Astrocyte of the cerebellum (primary cell): ENCODE data around the gene EDEM1.
A peak's percentile ranks its signal among the peaks of the same experiment; 100 is the strongest.

Source experiments
- DNase-seq: peaks from one replicate; pipeline ENCODE4 v3.0.0-alpha.2; 2011; ENCODE audit warnings: low read depth
- H3K4me3 ChIP-seq: 2 replicates; pipeline ENCODE4 v1.5.1; 2011; ENCODE audit warnings: mild to moderate bottlenecking, low read depth, low read length, moderate library complexity
- in situ Hi-C: cut with HindIII; loops from 2 replicates; pipeline ENCODE4 v1.10.0; 2017; ENCODE audit warnings: low sequenced_read_pairs
- TF ChIP-seq, protein P1 (sequence below): IDR thresholded peaks from 2 replicates; pipeline ENCODE4 v1.5.1; 2012; ENCODE audit warnings: low read length, low read depth, moderate library complexity, mild to moderate bottlenecking; ENCODE audit errors: missing control alignments

EDEM1 gene

DNA sequence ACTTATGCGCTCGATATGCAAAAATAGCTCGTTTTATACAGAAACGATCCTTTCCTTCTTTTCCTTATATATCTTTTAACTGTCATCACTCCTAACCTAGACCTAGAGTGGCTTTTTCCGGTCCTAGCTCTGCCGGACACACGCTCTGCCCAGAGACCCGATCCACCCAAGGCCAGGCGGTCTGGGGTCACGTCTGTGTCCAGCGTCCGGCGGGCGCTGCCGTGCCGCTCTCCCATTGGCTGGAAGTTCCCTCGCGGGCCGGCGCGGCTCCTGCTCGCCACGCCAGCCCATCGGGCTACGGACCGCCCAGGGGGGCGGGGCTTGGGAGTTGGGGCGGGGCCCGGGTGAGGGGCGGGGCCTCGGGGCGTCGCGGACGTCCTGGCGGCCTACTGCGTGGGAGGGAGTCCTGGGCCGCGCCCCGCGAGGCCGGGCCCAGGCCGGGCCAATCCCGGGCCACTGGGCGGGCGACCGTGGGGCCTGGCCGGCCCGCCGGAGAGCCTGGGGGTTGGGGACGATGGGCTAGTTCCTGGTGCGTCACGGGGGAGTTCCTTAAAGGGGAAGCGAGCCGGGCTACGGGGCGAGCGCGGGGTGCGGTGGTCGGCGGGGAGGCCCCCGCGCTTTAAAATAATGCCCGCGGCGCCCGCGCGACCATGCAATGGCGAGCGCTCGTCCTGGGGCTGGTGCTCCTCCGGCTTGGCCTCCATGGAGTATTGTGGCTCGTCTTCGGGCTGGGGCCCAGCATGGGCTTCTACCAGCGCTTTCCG, at the start of gene EDEM1:
Gene EDEM1, plus strand, starts transcription at position 552 of the 764 bp plus-strand sequence. Its CDS starts 99 bp downstream, at position 651.
- in situ Hi-C loops: no loop called here
- DNase-seq: peak; percentile 86
- H3K4me3 ChIP-seq: peak within 1 kb of the TSS; percentile 71
- TF ChIP-seq, protein P1, sequence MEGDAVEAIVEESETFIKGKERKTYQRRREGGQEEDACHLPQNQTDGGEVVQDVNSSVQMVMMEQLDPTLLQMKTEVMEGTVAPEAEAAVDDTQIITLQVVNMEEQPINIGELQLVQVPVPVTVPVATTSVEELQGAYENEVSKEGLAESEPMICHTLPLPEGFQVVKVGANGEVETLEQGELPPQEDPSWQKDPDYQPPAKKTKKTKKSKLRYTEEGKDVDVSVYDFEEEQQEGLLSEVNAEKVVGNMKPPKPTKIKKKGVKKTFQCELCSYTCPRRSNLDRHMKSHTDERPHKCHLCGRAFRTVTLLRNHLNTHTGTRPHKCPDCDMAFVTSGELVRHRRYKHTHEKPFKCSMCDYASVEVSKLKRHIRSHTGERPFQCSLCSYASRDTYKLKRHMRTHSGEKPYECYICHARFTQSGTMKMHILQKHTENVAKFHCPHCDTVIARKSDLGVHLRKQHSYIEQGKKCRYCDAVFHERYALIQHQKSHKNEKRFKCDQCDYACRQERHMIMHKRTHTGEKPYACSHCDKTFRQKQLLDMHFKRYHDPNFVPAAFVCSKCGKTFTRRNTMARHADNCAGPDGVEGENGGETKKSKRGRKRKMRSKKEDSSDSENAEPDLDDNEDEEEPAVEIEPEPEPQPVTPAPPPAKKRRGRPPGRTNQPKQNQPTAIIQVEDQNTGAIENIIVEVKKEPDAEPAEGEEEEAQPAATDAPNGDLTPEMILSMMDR: no peak

DNA sequence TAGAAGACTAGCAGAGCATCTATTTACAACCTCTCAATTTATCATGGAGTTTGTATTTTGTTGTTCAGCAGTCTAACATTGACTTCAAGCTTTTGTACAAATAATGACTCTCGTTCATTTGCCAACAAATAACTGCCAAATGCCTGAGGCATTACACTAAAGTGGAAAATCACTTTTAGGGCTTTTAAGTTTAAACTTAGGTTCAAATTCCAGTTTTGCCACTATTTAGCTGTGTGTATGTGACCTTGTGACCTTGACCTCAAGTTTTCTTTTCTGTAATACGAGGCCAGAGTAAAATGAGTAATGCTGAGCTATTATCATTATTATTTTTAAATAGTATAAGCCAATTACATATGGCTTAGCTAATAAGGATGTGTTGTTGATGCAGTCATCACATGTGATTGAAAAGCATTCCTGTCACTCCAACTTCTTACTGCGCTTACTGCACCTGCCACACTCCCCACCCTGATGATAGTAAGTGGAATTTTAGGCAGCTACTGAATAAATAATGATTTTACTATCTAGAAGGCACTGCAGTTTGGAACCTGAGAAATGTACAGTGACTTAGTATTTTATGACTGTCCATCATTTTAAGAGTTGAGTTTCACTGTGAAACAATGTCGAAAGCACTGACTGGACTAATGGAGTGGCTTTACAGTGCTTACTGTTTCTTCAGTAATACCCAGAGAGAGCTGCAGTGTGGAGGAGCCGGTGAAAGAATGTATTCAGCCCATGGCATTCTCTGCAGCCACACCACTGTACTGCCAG, 49.1 kb upstream of the EDEM1 start:
- DNase-seq: no peak
- in situ Hi-C loops: no loop called here
- TF ChIP-seq, protein P1: no peak
- H3K4me3 ChIP-seq: no peak overlapping the region

DNA sequence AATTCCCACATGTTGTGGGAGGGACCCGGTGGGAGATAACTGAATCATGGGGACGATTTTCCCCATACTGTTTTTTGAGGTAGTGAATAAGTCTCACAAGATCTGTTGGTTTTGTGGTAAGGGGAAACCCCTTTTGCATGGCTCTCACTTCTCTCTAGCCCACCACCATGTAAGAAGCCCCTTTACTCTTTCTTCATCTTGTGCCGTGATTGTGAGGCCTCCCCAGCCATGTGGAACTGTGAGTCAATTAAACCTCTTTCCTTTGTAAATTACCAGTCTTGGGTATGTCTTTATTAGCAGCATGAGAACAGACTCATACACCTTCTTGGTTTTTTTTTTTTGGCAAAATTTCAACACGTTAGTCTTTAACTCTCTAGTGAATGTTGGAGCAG, 47.3 kb upstream of the EDEM1 start:
- H3K4me3 ChIP-seq: no peak overlapping the region
- DNase-seq: no peak
- TF ChIP-seq, protein P1: no peak
- in situ Hi-C loops: no loop called here

DNA sequence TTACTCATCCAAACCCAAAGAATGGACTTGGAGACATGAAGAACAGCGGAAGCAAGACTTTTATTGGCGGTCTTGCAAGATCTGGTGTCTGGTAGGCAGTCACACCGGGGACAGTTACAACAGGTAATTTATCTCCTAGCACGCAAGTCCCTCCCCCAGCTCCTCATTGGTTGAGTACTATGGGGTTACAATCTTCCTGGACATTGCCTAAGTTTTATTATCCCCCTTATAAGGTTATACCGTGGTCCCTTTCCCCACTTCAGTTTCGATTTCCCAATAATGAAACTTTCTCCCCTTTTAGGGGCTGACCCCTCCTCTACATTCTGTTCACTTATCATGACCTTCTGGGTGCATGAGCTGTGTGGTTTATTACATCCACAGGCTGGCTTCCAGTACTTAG, 46.7 kb upstream of the EDEM1 start:
- no peak for DNase-seq
- TF ChIP-seq, protein P1: no peak
- no peak overlapping the region for H3K4me3 ChIP-seq
- in situ Hi-C loops: no loop called here

DNA sequence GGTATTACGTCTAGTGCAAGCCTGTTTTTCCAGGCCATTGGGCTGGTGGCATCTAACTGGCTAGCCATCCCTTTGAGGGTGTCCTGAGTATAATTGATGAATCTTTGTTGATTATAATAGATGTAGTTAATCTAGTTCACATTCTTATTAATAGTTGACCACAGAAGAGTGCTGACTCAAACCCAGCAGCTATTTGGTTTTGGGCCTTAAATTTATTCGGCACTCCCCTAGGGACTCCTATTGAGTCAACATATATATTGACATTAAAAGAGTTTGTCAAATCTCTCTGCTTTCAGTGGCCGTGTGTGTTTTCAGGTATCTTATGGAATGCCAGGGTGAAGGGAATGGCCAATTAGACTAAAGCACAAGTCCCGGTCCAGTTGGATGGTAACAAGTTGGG, 45.7 kb upstream of the EDEM1 start:
- no peak overlapping the region for H3K4me3 ChIP-seq
- no peak for DNase-seq
- in situ Hi-C loops: no loop called here
- TF ChIP-seq, protein P1: no peak

DNA sequence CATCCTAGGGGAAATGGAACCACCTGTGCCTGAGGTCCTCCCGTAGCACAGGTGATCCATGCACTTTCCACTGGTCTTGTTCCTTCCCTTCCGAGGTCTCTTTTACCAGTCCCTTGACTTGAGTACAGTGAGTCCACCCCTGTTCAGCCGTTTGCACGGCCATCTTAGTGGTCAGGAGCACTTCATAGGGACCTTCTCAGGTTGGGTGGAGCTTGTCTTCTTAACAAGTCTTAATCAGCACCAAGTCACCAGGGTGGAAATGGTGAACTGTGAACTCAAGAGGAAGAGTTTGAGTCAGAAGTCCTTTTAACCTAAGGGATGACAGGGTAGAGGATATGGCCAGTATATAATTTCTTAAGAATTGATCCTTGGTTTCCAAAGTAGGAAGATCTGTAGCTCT, 44.0 kb upstream of the EDEM1 start:
- TF ChIP-seq, protein P1: no peak
- H3K4me3 ChIP-seq: no peak overlapping the region
- in situ Hi-C loops: no loop called here
- DNase-seq: no peak
